HG02678 (cell line): ENCODE results near the gene EVC.
"Not testable (repeated sequence)": the region's sequence is repeated elsewhere in the genome, so short reads cannot be mapped to it uniquely, and the experiment has no call there.

Source experiments
- ATAC-seq: cut with Tn5 transposase; IDR thresholded peaks from one replicate; pipeline ENCODE4 v1.9.1; 2021; ENCODE audit warnings: mild to moderate bottlenecking, moderate library complexity; ENCODE audit not compliant: unreplicated experiment

EVC gene

DNA sequence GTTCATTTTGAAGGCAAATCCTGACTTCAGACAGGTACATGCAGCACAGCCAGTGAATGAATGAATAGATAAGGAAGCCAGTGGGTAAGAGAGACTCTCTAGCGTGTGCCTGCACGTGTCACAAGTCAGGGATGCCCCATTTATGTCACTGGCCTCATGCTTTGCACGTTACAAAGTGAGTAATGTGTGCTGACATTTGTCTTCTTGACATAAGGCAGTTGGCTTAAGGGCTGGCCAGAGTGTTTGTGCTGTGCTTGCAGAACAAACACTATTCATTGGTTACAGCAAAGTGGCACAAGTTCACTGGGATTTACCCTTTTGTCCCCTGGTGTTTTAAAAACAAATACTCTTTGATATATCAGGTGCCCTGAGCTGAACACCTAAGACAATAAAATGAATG, 125.9 kb downstream of the EVC start:
- ATAC-seq, result no peak

DNA sequence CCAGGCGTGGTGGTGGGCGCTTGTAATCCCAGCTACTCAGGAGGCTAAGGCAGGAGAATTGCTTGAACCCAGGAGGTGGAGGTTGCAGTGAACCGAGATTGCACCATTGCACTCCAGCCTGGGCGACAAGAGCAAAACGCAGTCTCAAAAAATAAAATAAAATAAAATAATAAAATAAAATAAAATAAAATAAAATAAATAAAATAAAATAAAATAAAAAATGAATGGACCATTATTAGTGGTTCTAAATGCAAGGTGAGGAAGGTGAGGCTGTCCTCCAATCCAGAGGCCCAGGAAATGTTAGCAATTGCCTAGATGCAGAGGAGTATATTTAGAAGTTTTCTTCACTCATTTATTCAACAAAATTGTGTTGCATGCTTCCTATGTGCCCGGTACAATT, 126.5 kb downstream of the EVC start:
- not testable (repeated sequence) for ATAC-seq

DNA sequence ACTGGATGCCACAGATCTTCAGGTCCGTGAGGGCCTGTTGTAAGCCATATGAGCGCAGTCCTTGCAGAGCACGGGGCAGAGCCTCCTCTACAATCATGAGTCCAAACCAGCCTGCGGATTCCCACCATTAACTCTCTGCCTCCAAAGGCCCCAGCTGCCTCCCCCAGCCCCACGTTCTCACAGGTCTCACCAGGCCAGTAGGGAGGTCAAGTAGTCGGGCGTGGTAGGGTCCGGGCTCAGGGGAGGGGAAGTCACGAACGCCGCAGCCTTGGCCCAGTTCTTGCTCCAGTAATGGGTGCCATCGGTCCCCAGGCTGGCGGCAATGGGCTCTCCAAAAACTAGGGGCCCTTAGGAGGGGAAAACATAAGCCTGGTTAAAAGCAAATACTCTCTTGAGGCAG, 128.3 kb downstream of the EVC start:
- no peak for ATAC-seq

DNA sequence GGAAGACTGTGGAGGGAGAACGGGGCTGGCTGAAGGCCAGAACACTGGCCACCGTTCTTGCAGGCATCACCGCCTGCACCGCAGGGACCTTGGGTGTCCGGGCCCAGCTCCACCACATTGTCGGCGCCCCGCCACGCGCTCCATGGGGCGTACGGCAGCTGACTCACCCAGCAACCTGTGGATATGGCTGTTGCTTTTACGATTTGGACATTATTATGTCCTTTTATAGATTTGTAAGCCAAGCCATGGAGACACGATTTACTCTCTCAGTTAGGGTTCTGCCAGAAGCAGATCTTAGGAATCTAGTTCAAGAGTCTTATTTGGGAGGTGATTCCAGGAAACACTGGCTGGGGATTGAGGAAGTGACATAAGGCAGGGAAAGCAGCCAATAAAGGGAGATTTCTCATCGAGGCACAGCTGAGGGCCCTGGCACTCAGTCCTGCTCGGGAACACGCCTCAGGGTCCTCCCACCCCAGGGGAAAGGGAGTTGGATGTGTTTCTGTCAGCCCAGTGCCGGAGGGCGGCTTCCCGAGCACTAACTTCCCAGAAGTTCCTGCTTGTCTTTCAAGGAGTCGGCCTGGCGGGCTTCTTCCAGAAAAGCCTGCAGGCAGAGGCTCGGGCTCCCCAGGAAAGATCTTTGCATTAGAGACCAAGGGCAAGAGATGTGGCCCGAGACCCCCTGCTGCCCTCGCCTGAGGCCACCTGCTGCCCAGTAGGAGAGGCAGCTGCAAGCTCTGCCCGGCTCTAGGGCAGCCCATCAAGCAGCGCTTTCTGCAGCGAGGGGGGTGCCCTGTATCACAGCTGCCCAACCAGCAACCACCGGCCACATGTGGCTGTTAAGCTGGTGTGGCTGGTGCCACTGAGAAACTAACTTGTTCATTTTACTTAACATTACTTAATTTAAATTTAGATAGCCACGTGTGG, 129.0 kb downstream of the EVC start:
- no peak for ATAC-seq

DNA sequence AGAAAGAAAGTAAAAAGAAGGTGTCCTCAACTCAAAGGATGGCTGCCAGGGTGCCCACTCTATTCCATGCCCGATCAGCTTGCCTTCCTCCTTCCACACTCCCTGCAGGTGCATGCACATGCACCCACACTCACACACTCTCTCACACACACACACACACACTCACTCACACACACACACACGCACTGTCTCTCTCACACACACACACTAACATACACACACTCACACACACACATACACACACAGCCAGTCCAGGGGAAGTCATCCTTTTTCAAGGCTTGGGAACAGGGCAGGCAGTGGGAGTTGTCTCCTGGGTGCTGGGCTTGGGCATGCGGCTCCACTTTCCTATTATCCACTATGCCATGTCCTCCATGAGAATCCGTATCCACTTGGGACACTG, 131.5 kb downstream of the EVC start:
- ATAC-seq, result no peak

DNA sequence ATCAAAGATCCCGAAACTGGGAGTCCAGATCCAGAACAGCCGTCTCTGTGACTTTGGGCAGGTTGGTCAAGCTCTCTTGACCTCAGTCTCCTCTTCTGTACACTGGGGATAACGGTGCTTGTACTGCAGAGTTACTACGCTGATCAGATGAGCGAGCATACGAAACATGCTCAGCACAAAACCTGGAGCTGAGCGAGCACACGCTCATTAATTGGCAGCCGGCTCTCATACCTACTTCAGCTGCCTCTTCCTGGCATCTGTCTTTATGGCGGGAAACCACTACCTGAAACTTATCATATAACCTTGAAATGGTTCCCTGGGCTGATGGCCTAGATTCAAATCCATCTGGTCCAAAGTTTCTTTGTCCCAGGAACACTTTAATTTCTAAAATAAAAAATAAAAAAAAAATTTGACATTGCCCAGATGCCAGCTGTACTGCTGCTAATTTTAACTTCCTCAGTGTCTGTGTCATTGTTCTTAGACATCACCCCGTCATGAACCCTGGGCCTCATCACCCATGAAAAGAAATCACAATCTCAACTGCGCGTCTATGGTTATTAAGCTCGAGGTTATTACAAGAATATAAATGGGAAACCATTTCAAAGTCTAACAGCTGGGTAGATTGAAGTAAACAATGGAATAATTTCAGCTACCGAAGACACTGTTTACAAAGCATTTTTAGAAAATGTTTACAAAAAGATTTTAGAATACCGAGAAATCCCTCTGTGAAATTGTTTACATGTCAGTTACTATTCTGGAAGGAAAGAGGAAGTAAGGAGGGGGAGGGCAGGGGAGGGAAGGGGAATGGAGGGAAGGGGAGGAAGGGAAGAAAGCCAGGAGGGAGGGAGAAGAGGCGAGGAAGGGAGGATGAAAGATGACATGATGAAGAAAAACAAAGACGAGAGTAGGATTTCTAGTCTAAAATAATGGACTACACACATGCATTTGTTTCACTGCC, 132.9 kb downstream of the EVC start:
- no peak for ATAC-seq

DNA sequence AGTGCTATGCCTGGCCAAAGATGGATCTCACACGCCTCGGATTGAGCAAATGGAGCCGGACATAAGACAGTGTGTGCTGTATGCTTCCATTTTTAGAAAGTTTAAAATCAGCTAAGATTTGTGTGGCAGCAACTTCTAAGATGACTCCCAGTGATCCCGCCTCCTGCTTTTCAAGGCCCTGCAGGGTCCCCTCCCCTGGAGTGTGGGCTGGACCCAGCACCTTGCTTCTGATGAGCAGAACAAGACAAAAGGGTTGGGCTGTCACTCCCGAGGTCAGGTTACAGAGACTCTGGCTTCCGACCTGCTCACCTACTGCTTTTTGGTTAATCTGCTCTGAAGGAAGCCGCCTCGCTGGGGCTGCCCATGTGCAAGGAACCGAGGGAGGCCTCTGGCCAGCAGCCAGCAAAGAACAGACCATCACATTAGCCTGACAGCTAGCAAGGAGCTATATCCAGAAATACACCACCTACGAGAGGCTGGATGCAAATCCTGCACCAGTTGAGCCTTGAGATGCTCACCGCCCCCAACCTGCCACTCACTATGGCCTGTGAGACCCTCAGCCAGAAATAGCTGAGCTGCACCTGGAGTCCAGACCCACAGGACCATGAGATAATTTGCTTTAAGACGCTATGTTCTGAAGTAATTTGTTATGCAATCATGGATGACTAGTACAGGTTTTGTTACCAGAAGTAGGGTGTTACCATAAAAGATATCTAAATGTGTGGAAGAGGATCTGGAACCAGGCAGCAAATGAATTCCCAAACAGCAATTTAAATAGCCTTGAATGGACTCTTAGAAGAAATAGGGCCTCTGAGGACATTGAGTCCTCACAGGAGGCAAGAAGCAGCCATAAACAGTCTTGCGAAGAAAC, 134.3 kb downstream of the EVC start:
- no peak for ATAC-seq

DNA sequence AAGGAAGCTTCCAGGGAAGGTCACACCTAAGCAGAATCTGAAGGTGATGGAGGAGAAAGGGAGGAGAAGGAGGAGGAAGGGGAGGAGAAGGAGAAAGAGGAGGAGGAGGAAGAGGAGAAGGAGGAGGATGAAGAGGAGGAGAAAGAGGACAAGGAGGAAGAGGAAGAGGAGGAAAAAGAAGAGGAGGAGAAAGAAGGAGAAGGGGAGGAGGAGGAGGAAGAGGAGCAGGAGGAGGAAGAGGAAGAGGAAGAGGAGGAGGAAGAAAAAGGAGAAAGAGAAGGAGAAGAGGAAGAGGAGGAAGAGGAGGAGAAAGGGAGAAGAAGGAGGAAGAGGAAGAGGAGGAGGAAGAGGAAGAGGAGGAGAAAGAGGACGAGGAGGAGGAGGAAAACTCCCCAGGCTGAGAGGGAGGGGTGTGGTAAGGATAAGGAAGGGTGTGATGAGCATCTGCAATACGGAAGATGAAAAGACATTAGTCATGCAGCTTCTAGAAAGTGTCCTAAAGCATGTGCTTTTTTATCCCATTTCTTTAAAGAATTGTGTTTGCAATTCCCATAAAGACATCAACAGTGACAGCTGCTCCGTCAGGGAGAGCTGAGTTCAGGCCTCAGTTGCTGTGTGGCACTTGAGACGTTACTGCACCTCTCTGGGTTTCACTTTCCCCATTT, 140.8 kb downstream of the EVC start:
- ATAC-seq, result no peak

DNA sequence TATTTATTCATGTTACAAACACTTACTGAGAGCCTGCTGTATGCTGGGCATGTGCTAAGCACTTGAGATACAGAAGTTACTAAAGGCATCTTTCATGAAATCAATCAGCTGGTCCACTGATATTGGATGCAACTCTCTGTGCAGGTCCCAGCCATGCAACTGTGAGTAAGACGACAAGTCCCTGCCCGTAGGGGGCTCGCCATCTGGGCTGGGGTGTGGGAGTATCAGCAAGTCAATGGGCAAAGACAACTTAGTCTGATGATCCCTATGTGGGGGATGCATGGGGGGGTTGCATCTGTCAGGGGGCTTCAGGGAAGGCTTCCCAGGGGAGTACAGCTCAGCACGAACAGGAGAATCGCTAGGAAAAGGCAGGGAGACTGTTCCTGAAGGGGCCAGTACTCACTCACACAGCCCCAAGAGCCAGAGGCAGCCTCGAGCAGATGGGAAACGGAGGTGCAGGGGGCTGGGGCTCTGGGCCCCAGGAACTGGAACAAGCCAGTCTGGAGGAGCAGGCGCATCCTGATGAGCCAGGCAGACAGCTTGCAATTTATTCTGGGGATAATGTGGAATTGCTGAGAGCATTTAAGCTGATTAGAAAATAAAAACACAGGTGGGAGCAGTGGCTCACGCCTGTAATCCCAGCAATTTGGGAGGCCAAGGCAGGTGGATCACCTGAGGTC, 141.7 kb downstream of the EVC start:
- no peak for ATAC-seq

DNA sequence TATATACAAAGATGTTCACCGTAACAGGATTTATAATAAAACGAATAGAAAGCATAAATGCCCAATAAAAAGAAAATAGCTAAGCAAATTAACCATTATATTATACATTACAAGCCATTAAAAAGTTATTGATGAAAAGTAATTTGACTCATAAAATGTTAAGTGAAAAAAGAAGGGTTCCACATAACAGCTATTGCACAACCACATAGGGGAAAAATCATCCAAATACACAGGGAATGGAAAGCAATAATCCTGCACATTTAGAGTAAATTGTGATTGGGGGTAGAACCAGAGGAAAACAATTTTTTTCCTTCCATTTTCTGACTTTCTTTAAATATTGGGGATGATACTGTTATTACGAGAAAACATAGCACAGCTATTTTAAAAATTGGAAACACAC, 143.9 kb downstream of the EVC start:
- no peak for ATAC-seq

DNA sequence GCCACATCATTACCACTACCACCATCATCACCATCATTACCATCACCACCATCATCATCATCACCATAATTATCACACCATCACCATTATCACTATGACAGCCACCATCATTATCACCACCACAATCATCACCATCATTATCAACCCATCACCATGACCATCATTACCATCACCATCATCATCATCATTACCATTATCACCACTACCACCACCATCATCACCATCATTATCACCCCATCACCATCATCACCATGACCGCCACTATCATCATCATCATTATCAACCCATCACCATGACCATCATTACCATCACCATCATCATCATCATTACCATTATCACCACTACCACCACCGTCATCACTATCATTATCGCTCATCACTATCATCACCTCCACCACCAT, 145.4 kb downstream of the EVC start:
- ATAC-seq, result not testable (repeated sequence)

DNA sequence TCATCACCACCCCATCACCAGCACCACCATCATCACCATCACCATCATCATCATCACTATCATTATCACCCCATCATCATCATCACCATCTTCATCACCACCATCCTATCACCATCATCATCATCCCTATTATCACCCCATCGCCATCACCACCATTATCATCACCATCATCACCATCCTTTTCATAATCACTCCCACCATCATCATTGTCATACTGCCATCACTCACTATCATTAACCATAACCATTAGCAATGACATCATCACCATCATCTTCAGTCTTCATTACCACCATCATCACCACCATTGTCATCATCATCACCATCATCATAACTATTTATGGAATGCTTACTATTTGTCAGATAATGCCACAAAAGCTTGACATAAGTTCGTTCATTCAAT, 146.2 kb downstream of the EVC start:
- ATAC-seq, result no peak

DNA sequence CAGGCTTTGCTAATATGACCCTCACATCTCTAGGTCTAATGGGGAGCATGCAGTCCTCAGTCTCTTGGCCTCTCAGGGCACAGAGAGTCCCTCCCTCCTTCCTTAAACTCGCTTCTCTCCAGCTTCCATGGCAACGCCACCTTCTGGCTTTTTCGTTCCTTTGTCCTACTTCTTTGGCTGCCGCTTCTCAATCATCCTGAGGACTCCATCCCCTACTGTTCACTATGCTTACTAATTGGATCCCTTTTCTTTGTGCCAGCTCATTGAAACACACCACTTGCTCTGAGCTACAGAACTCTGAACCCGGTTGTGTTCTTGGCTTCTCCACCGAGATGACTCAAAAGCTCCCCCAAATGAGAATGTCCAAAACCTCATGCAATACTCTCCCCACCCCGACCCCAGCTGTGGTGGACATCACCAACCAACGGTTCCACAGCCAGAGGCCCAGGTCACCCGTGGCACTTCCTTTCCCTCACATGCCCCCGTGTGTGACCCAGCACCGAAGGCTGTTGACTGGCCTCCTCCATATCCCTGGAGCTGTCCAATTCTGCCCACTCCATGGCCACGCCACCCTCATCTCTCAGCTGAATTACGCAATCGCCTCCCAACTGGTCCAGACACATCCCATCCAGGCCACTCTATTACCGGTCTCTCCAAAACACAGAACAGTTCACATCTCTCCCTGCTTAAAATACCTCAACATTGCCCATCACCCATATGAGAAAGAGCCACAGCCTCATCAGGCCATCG, 147.2 kb downstream of the EVC start:
- ATAC-seq, result no peak

DNA sequence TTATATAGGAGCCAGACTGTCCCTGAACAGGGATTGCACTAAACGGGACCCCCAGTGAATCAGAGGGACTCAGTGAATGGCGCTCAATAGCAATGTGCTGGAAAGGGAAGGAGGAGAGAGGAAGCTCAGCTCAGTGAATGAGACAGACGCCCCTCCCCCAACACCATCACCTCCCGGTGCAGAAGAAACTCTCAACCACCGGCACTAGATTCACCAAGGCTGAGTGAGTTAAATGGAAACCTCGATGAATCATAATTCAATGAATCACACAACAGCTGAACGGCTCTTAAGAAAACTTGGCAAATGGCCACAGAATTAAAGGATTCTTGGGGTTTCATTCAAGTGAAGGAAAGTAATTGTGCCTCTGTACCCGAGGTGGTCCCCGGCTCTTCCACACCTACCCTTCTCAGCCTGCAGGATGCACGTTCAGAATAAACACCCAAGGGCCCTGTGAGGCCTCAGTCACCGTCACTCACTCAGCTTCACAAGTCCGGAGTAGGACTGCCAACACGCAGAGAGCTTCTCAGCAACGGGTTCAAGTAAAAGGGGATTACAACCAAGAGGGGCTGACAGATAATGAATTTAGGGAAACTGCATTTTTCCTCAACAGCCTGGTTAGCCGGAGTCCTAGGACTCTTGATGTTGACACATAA, 152.6 kb downstream of the EVC start:
- ATAC-seq, result no peak
